CD4-positive, CD25-positive, alpha-beta regulatory T cell (primary cell): ENCODE results near the gene RGS7. TPM values are rescaled to one million over a fixed set of nuclear protein-coding genes. Genes with fewer than 3 reads are reported as not detected.
A peak's percentile ranks its signal among the peaks of the same experiment; 100 is the strongest.

Source experiments
- ATAC-seq, 2 donors: fragments of 150-1000 bp; cut with Tn5 transposase; one replicate each; pipeline ENCODE4 v1.10.0; 2021; ENCODE audit warnings: low read depth in 2 of 2, moderate number of reproducible peaks in 2 of 2, moderate library complexity in 1 of 2
- DNase-seq, 3 donors: peaks; one replicate each; pipeline versions ENCODE4 v3.0.0 to v3.0.0-alpha.2; 2012 to 2022; ENCODE audit warnings: mixed read lengths in 1 of 3
- H3K27ac ChIP-seq: one replicate; pipeline ENCODE4 v1.7.0; 2013; ENCODE audit warnings: mild to moderate bottlenecking, low read length; ENCODE audit not compliant: insufficient read depth, poor library complexity, severe bottlenecking
- H3K27me3 ChIP-seq: one replicate; pipeline ENCODE4 v1.7.0; 2013; ENCODE audit warnings: low read length; ENCODE audit not compliant: control insufficient read depth, insufficient read depth
- H3K36me3 ChIP-seq: one replicate; pipeline ENCODE4 v1.7.0; 2013; ENCODE audit warnings: mild to moderate bottlenecking, low read length, moderate library complexity; ENCODE audit not compliant: control insufficient read depth, insufficient read depth
- H3K4me1 ChIP-seq: 2 replicates; pipeline ENCODE4 v1.7.0; 2013; ENCODE audit warnings: mild to moderate bottlenecking, low read length; ENCODE audit not compliant: insufficient read depth, control insufficient read depth, poor library complexity, severe bottlenecking
- H3K4me3 ChIP-seq: one replicate; pipeline ENCODE4 v1.7.0; 2013; ENCODE audit warnings: low read depth, mild to moderate bottlenecking, low read length, moderate library complexity
- H3K9me3 ChIP-seq, 2 experiments: 1 replicate in 1 of 2; 2 replicates in 1 of 2; pipeline ENCODE4 v1.7.0; 2013; ENCODE audit warnings: low read length in 2 of 2, mild to moderate bottlenecking in 1 of 2, moderate library complexity in 1 of 2; ENCODE audit not compliant: control insufficient read depth in 2 of 2
- H3K27ac Mint-ChIP-seq, 3 donors: one replicate each; pipeline ENCODE4 v1.8.0; 2020 to 2022; ENCODE audit warnings: mild to moderate bottlenecking in 3 of 3, mixed read lengths in 3 of 3, moderate library complexity in 2 of 3
- H3K27me3 Mint-ChIP-seq: one replicate; pipeline ENCODE4 v1.8.0; 2022; ENCODE audit warnings: mild to moderate bottlenecking, mixed read lengths
- H3K36me3 Mint-ChIP-seq: one replicate; pipeline ENCODE4 v1.8.0; 2020; ENCODE audit warnings: mixed read lengths
- H3K4me1 Mint-ChIP-seq, 4 donors: one replicate each; pipeline ENCODE4 v1.8.0; 2020 to 2022; ENCODE audit warnings: mixed read lengths in 4 of 4, mild to moderate bottlenecking in 1 of 4
- H3K4me3 Mint-ChIP-seq, 4 donors: one replicate each; pipeline ENCODE4 v1.8.0; 2020 to 2022; ENCODE audit warnings: mild to moderate bottlenecking in 4 of 4, mixed read lengths in 4 of 4, moderate library complexity in 3 of 4
- H3K9me3 Mint-ChIP-seq, 7 donors: one replicate each; pipeline ENCODE4 v1.8.0; 2020 to 2022; ENCODE audit warnings: mixed read lengths in 7 of 7, mild to moderate bottlenecking in 3 of 7, moderate library complexity in 2 of 7
- polyA plus RNA-seq, 4 donors: library from polyadenylated mRNA; unstranded; fragments of 300-500 nt; fragmentation: Illumina TruSeq; gene quantifications; one replicate each; pipeline ENCODE4 v1.2.3, GENCODE V29; 2021
- total RNA-seq: library from RNA; stranded (reverse); gene quantifications from one replicate; pipeline ENCODE4 v1.2.3, GENCODE V29; 2022

The RGS7 gene
- total and polyA plus RNA-seq, 5 donors from 2014 or later, result not detected

GRCh38 chr1:241114699-241115233, 242.2 kb downstream of the RGS7 start:
- Histone ChIP-seq H3K4me1 (no peaks in the 10 kb centered on the region), H3K27ac (no peak overlapping the region), H3K9me3 (no peaks in the 10 kb centered on the region), H3K4me3 (no peak overlapping the region), H3K27me3 (no peaks in the 10 kb centered on the region), H3K36me3 (no peaks in the 10 kb centered on the region)
- Mint-ChIP-seq H3K27me3 (no peaks in the 10 kb centered on the region), H3K27ac (no peak overlapping the region), H3K9me3 (peaks cover 0 to 12% (median 8%) of the 10 kb centered on the region in 7 donors), H3K36me3 (peaks cover under 1% of the 10 kb centered on the region), H3K4me3 (no peak overlapping the region), H3K4me1 (no peaks in the 10 kb centered on the region)
- DNase-seq, result no peak
- ATAC-seq, result no peak

GRCh38 chr1:241113557-241113956, 243.4 kb downstream of the RGS7 start:
- Mint-ChIP-seq H3K36me3 (no peaks in the 10 kb centered on the region), H3K9me3 (peaks cover 2 to 15% (median 8%) of the 10 kb centered on the region in 7 donors), H3K27me3 (no peaks in the 10 kb centered on the region), H3K4me3 (no peak overlapping the region), H3K4me1 (no peaks in the 10 kb centered on the region), H3K27ac (no peak overlapping the region)
- H3K4me3 ChIP-seq, result no peak overlapping the region
- H3K4me1 ChIP-seq, result no peaks in the 10 kb centered on the region
- no peaks in the 10 kb centered on the region for H3K27me3 ChIP-seq
- H3K9me3 ChIP-seq, result no peaks in the 10 kb centered on the region
- H3K27ac ChIP-seq, result no peak overlapping the region
- ATAC-seq (no peak), DNase-seq (no peak)
- H3K36me3 ChIP-seq, result no peaks in the 10 kb centered on the region

GRCh38 chr1:241109039-241109438, 248.0 kb downstream of the RGS7 start:
- ATAC-seq, result no peak

GRCh38 chr1:241105147-241105546, 251.9 kb downstream of the RGS7 start:
- H3K36me3 Mint-ChIP-seq, result no peaks in the 10 kb centered on the region
- H3K27ac ChIP-seq, result no peak overlapping the region
- H3K9me3 Mint-ChIP-seq, result peaks cover 0 to 15% (median 4%) of the 10 kb centered on the region in 7 donors
- no peak for ATAC-seq
- no peak overlapping the region for H3K4me3 ChIP-seq
- no peak overlapping the region for H3K27ac Mint-ChIP-seq
- no peak overlapping the region for H3K4me3 Mint-ChIP-seq
- no peaks in the 10 kb centered on the region for H3K9me3 ChIP-seq
- DNase-seq, result no peak
- H3K4me1 Mint-ChIP-seq, result no peaks in the 10 kb centered on the region
- H3K27me3 ChIP-seq, result no peaks in the 10 kb centered on the region
- no peaks in the 10 kb centered on the region for H3K36me3 ChIP-seq
- no peaks in the 10 kb centered on the region for H3K27me3 Mint-ChIP-seq
- H3K4me1 ChIP-seq, result no peaks in the 10 kb centered on the region

More at GRCh38 chr1:241109039-241109438, 248.0 kb downstream of the RGS7 start:
- Mint-ChIP-seq H3K4me1 (no peaks in the 10 kb centered on the region), H3K27me3 (no peaks in the 10 kb centered on the region), H3K4me3 (peak overlapping the region in 1 of 4 donors; percentile 27), H3K36me3 (no peaks in the 10 kb centered on the region), H3K27ac (peak overlapping the region in 1 of 3 donors; percentile 16), H3K9me3 (peaks cover 0 to 11% (median 8%) of the 10 kb centered on the region in 7 donors)
- Histone ChIP-seq H3K27me3 (no peaks in the 10 kb centered on the region), H3K9me3 (no peaks in the 10 kb centered on the region), H3K4me1 (no peaks in the 10 kb centered on the region), H3K4me3 (no peak overlapping the region), H3K27ac (no peak overlapping the region), H3K36me3 (no peaks in the 10 kb centered on the region)
- no peak for DNase-seq

- peaks cover 0 to 12% (median 5%) of the 10 kb centered on the region in 7 donors for H3K9me3 Mint-ChIP-seq
- no peaks in the 10 kb centered on the region for H3K36me3 Mint-ChIP-seq
- Histone ChIP-seq H3K27me3 (no peaks in the 10 kb centered on the region), H3K27ac (no peak overlapping the region), H3K4me3 (no peak overlapping the region), H3K9me3 (no peaks in the 10 kb centered on the region), H3K4me1 (no peaks in the 10 kb centered on the region), H3K36me3 (no peaks in the 10 kb centered on the region)
- DNase-seq, result no peak
- H3K27ac Mint-ChIP-seq, result no peak overlapping the region
- H3K4me1 Mint-ChIP-seq, result no peaks in the 10 kb centered on the region
- H3K27me3 Mint-ChIP-seq, result no peaks in the 10 kb centered on the region
- H3K4me3 Mint-ChIP-seq, result no peak overlapping the region
- no peak for ATAC-seq
Measured at GRCh38 chr1:241102664-241103063, 254.3 kb downstream of the RGS7 start.

GRCh38 chr1:241101622-241102021, 255.4 kb downstream of the RGS7 start:
- no peaks in the 10 kb centered on the region for H3K27me3 ChIP-seq
- ATAC-seq, result no peak
- H3K4me1 ChIP-seq, result no peaks in the 10 kb centered on the region
- Mint-ChIP-seq H3K9me3 (peaks cover 0 to 16% (median 5%) of the 10 kb centered on the region in 7 donors), H3K36me3 (no peaks in the 10 kb centered on the region), H3K4me3 (no peak overlapping the region), H3K27ac (no peak overlapping the region), H3K27me3 (no peaks in the 10 kb centered on the region), H3K4me1 (no peaks in the 10 kb centered on the region)
- H3K27ac ChIP-seq, result no peak overlapping the region
- H3K4me3 ChIP-seq, result no peak overlapping the region
- H3K36me3 ChIP-seq, result no peaks in the 10 kb centered on the region
- no peak for DNase-seq
- H3K9me3 ChIP-seq, result no peaks in the 10 kb centered on the region

GRCh38 chr1:241097479-241097878, 259.5 kb downstream of the RGS7 start:
- DNase-seq (no peak), ATAC-seq (no peak)
- Mint-ChIP-seq H3K27me3 (no peaks in the 10 kb centered on the region), H3K36me3 (no peaks in the 10 kb centered on the region), H3K4me1 (no peaks in the 10 kb centered on the region), H3K27ac (no peak overlapping the region), H3K4me3 (no peak overlapping the region), H3K9me3 (peaks cover 0 to 17% (median 7%) of the 10 kb centered on the region in 7 donors)
- Histone ChIP-seq H3K27ac (no peak overlapping the region), H3K36me3 (no peaks in the 10 kb centered on the region), H3K4me3 (no peak overlapping the region), H3K4me1 (no peaks in the 10 kb centered on the region), H3K27me3 (no peaks in the 10 kb centered on the region), H3K9me3 (no peaks in the 10 kb centered on the region)

DNA sequence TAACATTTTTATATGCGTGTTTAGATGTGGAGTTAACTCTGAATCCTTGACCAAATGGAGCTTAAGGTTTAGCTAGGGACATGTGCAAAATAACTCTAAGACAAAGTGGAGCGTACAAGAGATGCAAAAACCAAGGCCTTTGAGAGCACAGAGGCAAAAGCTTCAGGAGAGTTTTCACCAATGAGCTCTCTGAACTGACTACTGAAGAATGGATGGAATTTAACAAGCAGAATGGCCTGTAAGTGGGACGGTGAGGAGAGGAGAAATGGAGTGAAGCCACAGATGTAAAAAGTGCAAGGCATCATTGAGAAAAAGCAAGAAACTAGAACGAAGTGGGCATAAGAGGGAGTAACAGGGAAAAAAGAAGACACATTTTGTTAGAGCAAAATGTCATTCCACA, 260.0 kb downstream of the RGS7 start:
- Histone ChIP-seq H3K4me3 (no peak overlapping the region), H3K27ac (no peak overlapping the region), H3K36me3 (no peaks in the 10 kb centered on the region), H3K4me1 (no peaks in the 10 kb centered on the region), H3K27me3 (no peaks in the 10 kb centered on the region), H3K9me3 (no peaks in the 10 kb centered on the region)
- Mint-ChIP-seq H3K27ac (no peak overlapping the region), H3K4me1 (no peaks in the 10 kb centered on the region), H3K36me3 (no peaks in the 10 kb centered on the region), H3K27me3 (no peaks in the 10 kb centered on the region), H3K4me3 (no peak overlapping the region), H3K9me3 (peaks cover 0 to 14% (median 7%) of the 10 kb centered on the region in 7 donors)
- no peak for ATAC-seq
- DNase-seq, result no peak
